Uterus (tissue), 2 donors: ENCODE measurements around the gene ZIM2.

Source experiments
- CTCF ChIP-seq, 4 experiments: fragments of 200-600 bp in 2 of 4; fragments of 450-650 bp in 2 of 4; sonication (generic) in 2 of 4; IDR thresholded peaks; one replicate each; pipeline ENCODE4 v1.5.1; 2016 to 2019; ENCODE audit warnings: antibody characterized with exemption in 4 of 4, mild to moderate bottlenecking in 2 of 4, moderate library complexity in 1 of 4
- POLR2A ChIP-seq, 2 donors: fragments of 450-650 bp; IDR thresholded peaks; one replicate each; pipeline ENCODE4 v1.6.1; 2016; ENCODE audit warnings: antibody characterized with exemption in 2 of 2, mild to moderate bottlenecking in 1 of 2, moderate library complexity in 1 of 2

DNA sequence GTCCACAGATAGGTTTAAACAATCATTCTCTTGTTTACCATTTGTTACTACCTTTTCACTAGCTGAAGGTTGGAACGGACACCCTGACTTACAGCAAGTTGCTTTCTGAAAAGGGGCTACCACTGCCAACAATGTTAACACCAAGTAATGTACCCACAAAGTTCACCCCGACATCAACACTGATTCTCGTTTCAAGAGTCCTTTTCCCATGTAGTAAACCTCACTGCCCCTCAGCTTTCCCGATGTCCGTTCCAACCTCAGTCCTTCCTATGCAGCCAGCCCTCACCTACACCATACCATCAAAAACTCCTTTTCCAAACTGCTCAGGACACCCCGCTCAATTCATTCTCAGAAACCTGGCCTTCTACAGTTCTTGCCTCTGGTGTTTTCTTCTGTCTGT, 29.0 kb downstream of the ZIM2 start:
- TF ChIP-seq POLR2A (IDR thresholded peaks at IDR 0.05): no peak
- no peak for TF ChIP-seq CTCF (IDR thresholded peaks at IDR 0.05)
